Thyroid gland (tissue), 4 donors: ENCODE measurements around the gene SIK3. TPM values are rescaled to one million over a fixed set of nuclear protein-coding genes. Genes with fewer than 3 reads are reported as not detected.
"Not testable (repeated sequence)": the region's sequence is repeated elsewhere in the genome, so short reads cannot be mapped to it uniquely, and the experiment has no call there.

Experiments used
- DNase-seq, 2 donors: peaks; one replicate each; pipeline ENCODE4 v3.0.0-alpha.2; 2019
- H3K27ac ChIP-seq, 3 donors: fragments of 200-600 bp; sonication (generic); 1 replicate in 2 of 3; 2 replicates in 1 of 3; pipeline ENCODE4 v1.5.1; 2016 to 2019; ENCODE audit warnings: mild to moderate bottlenecking in 1 of 3, moderate library complexity in 1 of 3
- H3K27me3 ChIP-seq: fragments of 200-600 bp; sonication (generic); one replicate; pipeline ENCODE4 v1.5.1; 2019
- H3K36me3 ChIP-seq, 2 donors: fragments of 200-600 bp; sonication (generic); one replicate each; pipeline ENCODE4 v1.5.1; 2016 to 2019
- H3K4me1 ChIP-seq, 2 donors: fragments of 200-600 bp; sonication (generic); one replicate each; pipeline ENCODE4 v1.5.1; 2017 to 2019
- H3K4me3 ChIP-seq, 3 donors: fragments of 200-600 bp; sonication (generic); replicated peaks in 1 of 3; 1 replicate in 2 of 3; 2 replicates in 1 of 3; pipeline ENCODE4 v1.5.1; 2016; ENCODE audit warnings: mild to moderate bottlenecking in 1 of 3
- H3K9me3 ChIP-seq: fragments of 200-600 bp; sonication (generic); one replicate; pipeline ENCODE4 v1.5.1; 2017
- CTCF ChIP-seq, 6 experiments: fragments of 200-600 bp in 3 of 6; fragments of 450-650 bp in 3 of 6; sonication (generic) in 3 of 6; IDR thresholded peaks; one replicate each; pipeline ENCODE4 v1.5.1; 2016 to 2019; ENCODE audit warnings: antibody characterized with exemption in 6 of 6, mild to moderate bottlenecking in 2 of 6, inconsistent platforms in 1 of 6, moderate library complexity in 1 of 6
- POLR2A ChIP-seq, 2 donors: fragments of 450-650 bp; IDR thresholded peaks; one replicate each; pipeline ENCODE4 v1.6.1; 2017; ENCODE audit warnings: antibody characterized with exemption in 2 of 2, mild to moderate bottlenecking in 2 of 2, moderate library complexity in 1 of 2
- WGBS, 2 donors: methylation state at CpG; one replicate each; pipeline ENCODE4 v1.1.5; 2017; 5-methylcytosine and 5-hydroxymethylcytosine counted together
- intact Hi-C: fragments of 100-400 bp; cut with DNase I; formaldehyde crosslinking; loops from one replicate; pipeline ENCODE4 v1.15.1; 2023
- total RNA-seq, 4 donors: library from RNA; depleted of rRNA; stranded (reverse); fragments of >200 nt; gene quantifications; one replicate each; pipeline ENCODE4 v1.2.3, GENCODE V29; 2016

SIK3 gene
- total RNA-seq, 4 donors from 2014 or later = 46.0 to 86.3 (median 71.9) TPM

GRCh38 chr11:117122556-117122955 lies 24.3 kb upstream of the SIK3 start:
- WGBS, 2 donors = 67 to 75% methylated on average over 5 of the region's 5 CpGs
- TF ChIP-seq CTCF (IDR thresholded peaks at IDR 0.05) (no peak), POLR2A (IDR thresholded peaks at IDR 0.05) (no peak)

GRCh38 chr11:117121176-117121575 lies 22.9 kb upstream of the SIK3 start:
- intact Hi-C loops = no loop called here
- no peak for DNase-seq

More at GRCh38 chr11:117122556-117122955, 24.3 kb upstream of the SIK3 start:
- H3K36me3 ChIP-seq = no peaks in the 10 kb centered on the region
- no peak overlapping the region for H3K27ac ChIP-seq
- H3K9me3 ChIP-seq = no peaks in the 10 kb centered on the region
- H3K4me1 ChIP-seq = peaks cover 0 to 5% of the 10 kb centered on the region in 2 donors
- intact Hi-C loops = no loop called here
- no peaks in the 10 kb centered on the region for H3K27me3 ChIP-seq
- no peak overlapping the region for H3K4me3 ChIP-seq
- DNase-seq = no peak

GRCh38 chr11:117117681-117118080 lies 19.5 kb upstream of the SIK3 start:
- intact Hi-C loops = no loop called here
- no peaks in the 10 kb centered on the region for H3K9me3 ChIP-seq
- H3K27ac ChIP-seq = no peak overlapping the region
- DNase-seq = no peak
- H3K27me3 ChIP-seq = no peaks in the 10 kb centered on the region
- no peak for TF ChIP-seq CTCF (IDR thresholded peaks at IDR 0.05)
- H3K36me3 ChIP-seq = no peaks in the 10 kb centered on the region
- no peak overlapping the region for H3K4me3 ChIP-seq
- peaks cover 0 to 1% of the 10 kb centered on the region in 2 donors for H3K4me1 ChIP-seq

More at GRCh38 chr11:117121176-117121575, 22.9 kb upstream of the SIK3 start:
- Histone ChIP-seq H3K4me1 (peaks cover 0 to 5% of the 10 kb centered on the region in 2 donors), H3K36me3 (no peaks in the 10 kb centered on the region), H3K9me3 (no peaks in the 10 kb centered on the region), H3K27me3 (no peaks in the 10 kb centered on the region), H3K4me3 (no peak overlapping the region), H3K27ac (no peak overlapping the region)
- TF ChIP-seq CTCF (IDR thresholded peaks at IDR 0.05) (no peak), POLR2A (IDR thresholded peaks at IDR 0.05) (no peak)

GRCh38 chr11:117112939-117113338 lies 14.7 kb upstream of the SIK3 start:
- H3K27ac ChIP-seq, intact Hi-C loops, H3K27me3 ChIP-seq, H3K4me3 ChIP-seq, H3K36me3 ChIP-seq, DNase-seq, H3K9me3 ChIP-seq, H3K4me1 ChIP-seq: not testable (repeated sequence)
- 89 to 100% methylated on average over 1 of the region's 1 CpG for WGBS, 2 donors

- intact Hi-C loops, H3K27ac ChIP-seq, H3K27me3 ChIP-seq, H3K4me1 ChIP-seq, H3K36me3 ChIP-seq, H3K9me3 ChIP-seq, DNase-seq, H3K4me3 ChIP-seq: not testable (repeated sequence)
- WGBS, 2 donors = 63 to 79% methylated on average over 3 of the region's 3 CpGs
These were observed 14.3 kb upstream of the SIK3 start for GRCh38 chr11:117112497-117112896.

- no peaks in the 10 kb centered on the region for H3K36me3 ChIP-seq
- H3K4me3 ChIP-seq = no peak overlapping the region
- intact Hi-C loops = no loop called here
- no peaks in the 10 kb centered on the region for H3K4me1 ChIP-seq
- TF ChIP-seq CTCF (IDR thresholded peaks at IDR 0.05) (no peak), POLR2A (IDR thresholded peaks at IDR 0.05) (no peak)
- WGBS, 2 donors = 96 to 98% methylated on average over 15 to 17 of the region's 39 CpGs
- H3K27me3 ChIP-seq = no peaks in the 10 kb centered on the region
- H3K27ac ChIP-seq = no peak overlapping the region
- DNase-seq = no peak
- no peaks in the 10 kb centered on the region for H3K9me3 ChIP-seq
These were observed 12.2 kb upstream of the SIK3 start for GRCh38 chr11:117110294-117110950.
